Effector memory CD8-positive, alpha-beta T cell (primary cell): ENCODE results near the gene PHKA1.
"Not testable (repeated sequence)": the region's sequence is repeated elsewhere in the genome, so short reads cannot be mapped to it uniquely, and the experiment has no call there.

Experiments
- ATAC-seq: fragments of 150-1000 bp; cut with Tn5 transposase; replicated peaks from 2 replicates; pipeline ENCODE4 v1.10.0; 2021; ENCODE audit warnings: mild to moderate bottlenecking, moderate library complexity
- DNase-seq, 3 experiments: peaks; one replicate each; pipeline ENCODE4 v3.0.0; 2021
- H3K27ac Mint-ChIP-seq, 2 donors: one replicate each; pipeline ENCODE4 v1.8.0; 2022; ENCODE audit warnings: mild to moderate bottlenecking in 2 of 2, mixed read lengths in 2 of 2, moderate library complexity in 2 of 2
- H3K27me3 Mint-ChIP-seq, 2 donors: one replicate each; pipeline ENCODE4 v1.8.0; 2022; ENCODE audit warnings: mixed read lengths in 2 of 2
- H3K36me3 Mint-ChIP-seq: one replicate; pipeline ENCODE4 v1.8.0; 2022; ENCODE audit warnings: mild to moderate bottlenecking, moderate library complexity, mixed read lengths; ENCODE audit not compliant: insufficient read depth
- H3K4me1 Mint-ChIP-seq, 2 donors: one replicate each; pipeline ENCODE4 v1.8.0; 2022; ENCODE audit warnings: low read depth in 2 of 2, mixed read lengths in 2 of 2
- H3K4me3 Mint-ChIP-seq, 2 donors: one replicate each; pipeline ENCODE4 v1.8.0; 2022; ENCODE audit warnings: mild to moderate bottlenecking in 2 of 2, mixed read lengths in 2 of 2, moderate library complexity in 2 of 2
- H3K9me3 Mint-ChIP-seq, 2 donors: one replicate each; pipeline ENCODE4 v1.8.0; 2022; ENCODE audit warnings: mixed read lengths in 2 of 2

The PHKA1 gene

GRCh38 chrX:72694170-72694569 is 19.9 kb downstream of the PHKA1 start:
- ATAC-seq, result no peak
- H3K4me3 Mint-ChIP-seq, result no peak overlapping the region

GRCh38 chrX:72693477-72693876 is 20.6 kb downstream of the PHKA1 start:
- no peak overlapping the region for H3K4me3 Mint-ChIP-seq
- ATAC-seq (no peak), DNase-seq (no peak)
- H3K27ac Mint-ChIP-seq, result no peak overlapping the region
- no peaks in the 10 kb centered on the region for H3K9me3 Mint-ChIP-seq
- H3K4me1 Mint-ChIP-seq, result no peaks in the 10 kb centered on the region
- no peaks in the 10 kb centered on the region for H3K36me3 Mint-ChIP-seq
- no peaks in the 10 kb centered on the region for H3K27me3 Mint-ChIP-seq

More at GRCh38 chrX:72694170-72694569, 19.9 kb downstream of the PHKA1 start:
- Mint-ChIP-seq H3K27ac (no peak overlapping the region), H3K27me3 (no peaks in the 10 kb centered on the region), H3K4me1 (no peaks in the 10 kb centered on the region), H3K9me3 (no peaks in the 10 kb centered on the region), H3K36me3 (no peaks in the 10 kb centered on the region)
- no peak for DNase-seq

- Mint-ChIP-seq H3K4me3 (no peak overlapping the region), H3K27ac (no peak overlapping the region), H3K9me3 (no peaks in the 10 kb centered on the region), H3K27me3 (no peaks in the 10 kb centered on the region), H3K4me1 (no peaks in the 10 kb centered on the region), H3K36me3 (no peaks in the 10 kb centered on the region)
- no peak for ATAC-seq
- no peak for DNase-seq
Measured at GRCh38 chrX:72687396-72687795, 26.7 kb downstream of the PHKA1 start.

GRCh38 chrX:72685810-72686456 is 28.2 kb downstream of the PHKA1 start:
- no peak for ATAC-seq
- no peaks in the 10 kb centered on the region for H3K36me3 Mint-ChIP-seq
- DNase-seq, result no peak
- no peaks in the 10 kb centered on the region for H3K4me1 Mint-ChIP-seq
- H3K27me3 Mint-ChIP-seq, result no peaks in the 10 kb centered on the region
- H3K27ac Mint-ChIP-seq, result no peak overlapping the region
- H3K4me3 Mint-ChIP-seq, result no peak overlapping the region
- H3K9me3 Mint-ChIP-seq, result no peaks in the 10 kb centered on the region

GRCh38 chrX:72685018-72685417 is 29.1 kb downstream of the PHKA1 start:
- Mint-ChIP-seq H3K4me3 (no peak overlapping the region), H3K27me3 (no peaks in the 10 kb centered on the region), H3K4me1 (no peaks in the 10 kb centered on the region), H3K9me3 (no peaks in the 10 kb centered on the region), H3K27ac (no peak overlapping the region), H3K36me3 (no peaks in the 10 kb centered on the region)
- DNase-seq (no peak), ATAC-seq (no peak)

- Mint-ChIP-seq H3K4me3 (no peak overlapping the region), H3K27ac (no peak overlapping the region), H3K36me3 (no peaks in the 10 kb centered on the region), H3K9me3 (no peaks in the 10 kb centered on the region), H3K27me3 (no peaks in the 10 kb centered on the region), H3K4me1 (no peaks in the 10 kb centered on the region)
- ATAC-seq, result no peak
- DNase-seq, result no peak
Measured at GRCh38 chrX:72683631-72684030, 30.5 kb downstream of the PHKA1 start.

DNA sequence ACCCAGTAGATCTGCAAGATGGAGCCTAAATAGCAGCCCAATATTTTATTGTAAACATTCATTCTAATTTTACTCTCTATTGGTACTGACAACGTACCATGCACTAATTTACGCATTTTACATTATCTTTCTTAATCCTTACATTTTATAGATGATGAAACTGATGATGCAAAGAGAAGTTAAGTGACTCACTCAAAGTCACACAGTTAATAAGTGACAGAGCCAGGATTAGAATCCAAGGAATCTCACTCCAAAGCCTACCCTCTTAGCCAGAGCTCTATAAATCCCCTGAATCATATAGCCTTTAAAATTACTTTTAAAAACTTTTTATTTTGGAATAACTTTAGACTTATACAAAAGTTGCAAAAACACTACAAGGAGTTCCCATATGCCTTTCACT is 37.6 kb downstream of the PHKA1 start:
- ATAC-seq (no peak), DNase-seq (no peak)
- no peaks in the 10 kb centered on the region for H3K27me3 Mint-ChIP-seq
- H3K36me3 Mint-ChIP-seq, result no peaks in the 10 kb centered on the region
- no peaks in the 10 kb centered on the region for H3K9me3 Mint-ChIP-seq
- no peak overlapping the region for H3K27ac Mint-ChIP-seq
- no peaks in the 10 kb centered on the region for H3K4me1 Mint-ChIP-seq
- H3K4me3 Mint-ChIP-seq, result no peak overlapping the region

GRCh38 chrX:72673951-72674350 is 40.2 kb downstream of the PHKA1 start:
- H3K4me1 Mint-ChIP-seq, H3K27me3 Mint-ChIP-seq, H3K9me3 Mint-ChIP-seq, H3K4me3 Mint-ChIP-seq, ATAC-seq, DNase-seq, H3K36me3 Mint-ChIP-seq, H3K27ac Mint-ChIP-seq: not testable (repeated sequence)

DNA sequence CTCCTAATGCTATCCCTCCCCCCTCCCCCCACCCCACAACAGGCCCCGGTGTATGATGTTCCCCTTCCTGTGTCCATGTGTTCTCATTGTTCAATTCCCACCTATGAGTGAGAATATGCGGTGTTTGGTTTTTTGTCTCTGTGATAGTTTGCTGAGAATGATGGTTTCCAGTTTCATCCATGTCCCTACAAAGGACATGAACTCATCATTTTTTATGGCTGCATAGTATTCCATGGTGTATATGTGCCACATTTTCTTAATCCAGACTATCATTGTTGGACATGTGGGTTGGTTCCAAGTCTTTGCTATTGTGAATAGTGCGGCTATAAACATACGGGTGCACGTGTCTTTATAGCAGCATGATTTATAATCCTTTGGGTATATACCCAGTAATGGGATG is 44.6 kb downstream of the PHKA1 start:
- not testable (repeated sequence) for H3K4me1 Mint-ChIP-seq, H3K9me3 Mint-ChIP-seq, H3K27me3 Mint-ChIP-seq, H3K4me3 Mint-ChIP-seq, DNase-seq, H3K27ac Mint-ChIP-seq, ATAC-seq, H3K36me3 Mint-ChIP-seq

DNA sequence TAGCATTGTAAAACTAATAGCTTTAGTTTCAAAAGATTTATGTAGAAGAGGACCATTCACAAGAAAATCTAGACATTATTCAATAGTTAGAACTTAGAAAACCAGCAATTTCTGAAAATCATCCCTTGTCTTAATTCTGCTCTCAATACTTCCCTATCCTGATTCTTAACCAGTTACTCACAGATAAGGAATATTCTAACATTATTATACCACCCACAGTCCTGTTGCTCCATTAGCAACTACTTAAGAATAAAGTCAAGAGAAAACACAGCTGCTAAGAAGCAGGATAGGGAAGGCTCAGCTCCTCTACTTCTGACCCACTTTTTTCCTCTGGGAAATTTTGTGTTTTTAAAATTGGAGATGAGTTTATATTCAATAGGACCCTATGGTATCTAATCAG is 47.7 kb downstream of the PHKA1 start:
- ATAC-seq, result no peak
- Mint-ChIP-seq H3K4me1 (no peaks in the 10 kb centered on the region), H3K27ac (no peak overlapping the region), H3K9me3 (no peaks in the 10 kb centered on the region), H3K36me3 (no peaks in the 10 kb centered on the region), H3K27me3 (no peaks in the 10 kb centered on the region), H3K4me3 (no peak overlapping the region)
- no peak for DNase-seq

GRCh38 chrX:72663737-72664136 is 50.4 kb downstream of the PHKA1 start:
- no peak for DNase-seq
- H3K9me3 Mint-ChIP-seq, result no peaks in the 10 kb centered on the region
- H3K27me3 Mint-ChIP-seq, result no peaks in the 10 kb centered on the region
- H3K36me3 Mint-ChIP-seq, result no peaks in the 10 kb centered on the region
- H3K27ac Mint-ChIP-seq, result no peak overlapping the region
- H3K4me3 Mint-ChIP-seq, result no peak overlapping the region
- no peak for ATAC-seq
- H3K4me1 Mint-ChIP-seq, result no peaks in the 10 kb centered on the region

GRCh38 chrX:72662020-72662747 is 51.9 kb downstream of the PHKA1 start:
- no peaks in the 10 kb centered on the region for H3K4me1 Mint-ChIP-seq
- DNase-seq (no peak), ATAC-seq (no peak)
- no peaks in the 10 kb centered on the region for H3K27me3 Mint-ChIP-seq
- H3K36me3 Mint-ChIP-seq, result no peaks in the 10 kb centered on the region
- H3K9me3 Mint-ChIP-seq, result no peaks in the 10 kb centered on the region
- H3K27ac Mint-ChIP-seq, result no peak overlapping the region
- no peak overlapping the region for H3K4me3 Mint-ChIP-seq

DNA sequence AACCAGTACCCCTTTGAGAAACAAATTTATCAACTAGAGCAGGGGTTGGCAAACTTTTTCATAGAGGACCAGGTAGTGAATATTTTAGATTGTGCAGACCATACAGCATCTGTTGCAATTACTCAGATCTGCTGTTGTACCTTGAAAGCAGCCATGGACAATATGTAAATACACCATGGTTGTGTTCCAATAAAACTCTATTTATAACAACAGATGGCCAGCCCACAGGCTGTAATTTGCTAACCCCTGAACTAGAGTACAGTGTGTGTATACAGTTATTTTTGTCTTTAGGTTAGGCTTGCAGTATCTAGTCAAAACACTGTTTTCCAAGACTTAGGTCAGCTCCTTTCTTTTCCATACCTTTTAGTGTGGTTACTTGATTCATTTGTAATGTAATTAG is 54.4 kb downstream of the PHKA1 start:
- Mint-ChIP-seq H3K36me3 (no peaks in the 10 kb centered on the region), H3K9me3 (no peaks in the 10 kb centered on the region), H3K27me3 (no peaks in the 10 kb centered on the region), H3K4me3 (no peak overlapping the region), H3K27ac (no peak overlapping the region), H3K4me1 (no peaks in the 10 kb centered on the region)
- DNase-seq (no peak), ATAC-seq (no peak)

DNA sequence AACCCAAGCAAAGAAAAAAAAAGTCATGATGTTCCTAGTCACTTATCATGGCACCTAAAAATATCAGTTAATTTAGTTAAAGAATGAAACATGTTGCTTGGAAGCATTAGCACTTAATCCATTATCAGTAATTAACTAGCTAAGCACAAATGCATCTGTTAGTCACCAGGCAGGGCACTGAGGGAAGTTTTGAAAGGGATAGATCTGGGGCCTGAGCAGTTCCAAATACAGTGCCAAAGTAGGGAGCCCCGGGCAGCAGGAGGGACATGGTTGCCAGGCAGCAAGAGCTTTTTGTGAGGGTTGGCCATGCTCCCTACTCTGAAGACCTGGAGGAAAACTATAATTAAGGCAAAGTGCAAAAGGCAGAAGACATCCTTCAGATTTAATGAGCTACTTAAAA is 62.0 kb downstream of the PHKA1 start:
- no peaks in the 10 kb centered on the region for H3K9me3 Mint-ChIP-seq
- no peak for ATAC-seq
- no peak for DNase-seq
- H3K4me1 Mint-ChIP-seq, result no peaks in the 10 kb centered on the region
- no peaks in the 10 kb centered on the region for H3K27me3 Mint-ChIP-seq
- no peaks in the 10 kb centered on the region for H3K36me3 Mint-ChIP-seq
- H3K27ac Mint-ChIP-seq, result no peak overlapping the region
- H3K4me3 Mint-ChIP-seq, result no peak overlapping the region
